IPS-11a (cell line): ENCODE data around the gene ZRANB3.
A peak's percentile ranks its signal among the peaks of the same experiment; 100 is the strongest.
"Not testable (repeated sequence)": the region's sequence is repeated elsewhere in the genome, so short reads cannot be mapped to it uniquely, and the experiment has no call there.

ENCODE experiments used
- H3K4me3 ChIP-seq: one replicate; pipeline ENCODE4 v1.5.1; 2013; ENCODE audit warnings: low read depth, low read length, control low read depth

Gene ZRANB3

GRCh38 chr2:135530313-135531230 is at the start of gene ZRANB3:
Gene ZRANB3 (minus strand): TSS chr2:135531218.
- H3K4me3 ChIP-seq, result peak within 1 kb of the TSS; percentile 77

GRCh38 chr2:135573620-135574019 is 42.6 kb upstream of the ZRANB3 start:
- H3K4me3 ChIP-seq, result no peak overlapping the region

GRCh38 chr2:135570884-135571283 is 39.9 kb upstream of the ZRANB3 start:
- no peak overlapping the region for H3K4me3 ChIP-seq

- H3K4me3 ChIP-seq, result no peak overlapping the region
Measured at GRCh38 chr2:135563793-135564192, 32.8 kb upstream of the ZRANB3 start.

GRCh38 chr2:135561925-135562324 is 30.9 kb upstream of the ZRANB3 start:
- no peak overlapping the region for H3K4me3 ChIP-seq

- no peak overlapping the region for H3K4me3 ChIP-seq
Measured at GRCh38 chr2:135557530-135557929, 26.5 kb upstream of the ZRANB3 start.

- no peak overlapping the region for H3K4me3 ChIP-seq
Measured at GRCh38 chr2:135555311-135555710, 24.3 kb upstream of the ZRANB3 start.

GRCh38 chr2:135552887-135553286 is 21.9 kb upstream of the ZRANB3 start:
- H3K4me3 ChIP-seq, result no peak overlapping the region

GRCh38 chr2:135551356-135551755 is 20.3 kb upstream of the ZRANB3 start:
- H3K4me3 ChIP-seq, result no peak overlapping the region

GRCh38 chr2:135547311-135547710 is 16.3 kb upstream of the ZRANB3 start:
- H3K4me3 ChIP-seq, result no peak overlapping the region

- H3K4me3 ChIP-seq, result no peak overlapping the region
Measured at GRCh38 chr2:135546436-135546835, 15.4 kb upstream of the ZRANB3 start.

GRCh38 chr2:135533545-135533944 is 2.5 kb upstream of the ZRANB3 start:
- H3K4me3 ChIP-seq, result not testable (repeated sequence)

- peak overlapping the region; percentile 77 for H3K4me3 ChIP-seq
Measured at GRCh38 chr2:135532581-135532980, 1.6 kb upstream of the ZRANB3 start.

GRCh38 chr2:135531231-135532197 is 496 bp upstream of the ZRANB3 start, which contains the start of gene R3HDM1:
Gene R3HDM1 (plus strand): TSS chr2:135531484. CDS start chr2:135604846, 73,362 bp downstream.
- peak within 1 kb of the TSS; percentile 77 for H3K4me3 ChIP-seq

- H3K4me3 ChIP-seq, result no peak overlapping the region
Measured at GRCh38 chr2:135528006-135528405, 3.0 kb downstream of the ZRANB3 start.

GRCh38 chr2:135525786-135526185 is 5.2 kb downstream of the ZRANB3 start:
- no peak overlapping the region for H3K4me3 ChIP-seq

- H3K4me3 ChIP-seq, result no peak overlapping the region
Measured at GRCh38 chr2:135512099-135512498, 18.9 kb downstream of the ZRANB3 start.

GRCh38 chr2:135510577-135510976 is 20.4 kb downstream of the ZRANB3 start:
- no peak overlapping the region for H3K4me3 ChIP-seq

GRCh38 chr2:135504811-135505210 is 26.2 kb downstream of the ZRANB3 start:
- H3K4me3 ChIP-seq, result no peak overlapping the region

GRCh38 chr2:135498588-135498987 is 32.4 kb downstream of the ZRANB3 start:
- not testable (repeated sequence) for H3K4me3 ChIP-seq

- no peak overlapping the region for H3K4me3 ChIP-seq
Measured at GRCh38 chr2:135494917-135495316, 36.1 kb downstream of the ZRANB3 start.
